Glutamatergic neuron (in vitro differentiated cells): ENCODE measurements around the gene KANK3. TPM values are rescaled to one million over a fixed set of nuclear protein-coding genes. Genes with fewer than 3 reads are reported as not detected.
"Not testable (repeated sequence)": the region's sequence is repeated elsewhere in the genome, so short reads cannot be mapped to it uniquely, and the experiment has no call there.

Source experiments
- DNase-seq: peaks from one replicate; pipeline ENCODE4 v3.0.0; 2022
- H3K27ac Mint-ChIP-seq: one replicate; pipeline ENCODE4 v1.8.0; 2020; ENCODE audit warnings: mild to moderate bottlenecking, mixed read lengths, inconsistent platforms; ENCODE audit not compliant: unreplicated experiment
- H3K27me3 Mint-ChIP-seq: one replicate; pipeline ENCODE4 v1.8.0; 2020; ENCODE audit warnings: mild to moderate bottlenecking, moderate library complexity, mixed read lengths, inconsistent platforms; ENCODE audit not compliant: unreplicated experiment
- H3K36me3 Mint-ChIP-seq: one replicate; pipeline ENCODE4 v1.8.0; 2020; ENCODE audit warnings: mild to moderate bottlenecking, mixed read lengths, inconsistent platforms; ENCODE audit not compliant: unreplicated experiment
- H3K4me1 Mint-ChIP-seq: one replicate; pipeline ENCODE4 v1.8.0; 2020; ENCODE audit warnings: mild to moderate bottlenecking, low read depth, mixed read lengths, inconsistent platforms; ENCODE audit not compliant: unreplicated experiment
- H3K4me3 Mint-ChIP-seq: one replicate; pipeline ENCODE4 v1.8.0; 2020; ENCODE audit warnings: mild to moderate bottlenecking, mixed read lengths, inconsistent platforms; ENCODE audit not compliant: unreplicated experiment
- H3K9me3 Mint-ChIP-seq: one replicate; pipeline ENCODE4 v1.8.0; 2020; ENCODE audit warnings: mild to moderate bottlenecking, moderate library complexity, mixed read lengths, inconsistent platforms; ENCODE audit not compliant: unreplicated experiment
- CTCF ChIP-seq: fragments of 200-600 bp; sonication (generic); IDR thresholded peaks from one replicate; pipeline ENCODE4 v1.5.0; 2021; ENCODE audit not compliant: partially characterized antibody, unreplicated experiment
- total RNA-seq: library from RNA; stranded (reverse); fragmentation: NEBNext Ultra II Directional; extraction: Animal tissue kit (Norgen Biotek cat#: 25700); gene quantifications from one replicate; pipeline ENCODE4 v1.2.1, GENCODE V29; 2021; ENCODE audit not compliant: unreplicated experiment

KANK3 gene
- total RNA-seq, 1 donor from 2014 or later: 8.9 TPM

GRCh38 chr19:8316351-8317125 lies 26.5 kb downstream of the KANK3 start:
- DNase-seq: no peak
- no peak for TF ChIP-seq CTCF
- peaks cover 2% of the 10 kb centered on the region for H3K9me3 Mint-ChIP-seq
- H3K36me3 Mint-ChIP-seq: no peaks in the 10 kb centered on the region
- H3K27me3 Mint-ChIP-seq: peaks cover 4% of the 10 kb centered on the region
- H3K4me3 Mint-ChIP-seq: no peak overlapping the region
- peaks cover 5% of the 10 kb centered on the region for H3K4me1 Mint-ChIP-seq
- peak overlapping the region; percentile 48 for H3K27ac Mint-ChIP-seq

- not testable (repeated sequence) for H3K27me3 Mint-ChIP-seq, H3K4me1 Mint-ChIP-seq, DNase-seq, H3K36me3 Mint-ChIP-seq, H3K9me3 Mint-ChIP-seq, H3K27ac Mint-ChIP-seq, H3K4me3 Mint-ChIP-seq
These were observed 28.0 kb downstream of the KANK3 start for GRCh38 chr19:8314981-8315640.

GRCh38 chr19:8311461-8312260 lies 31.4 kb downstream of the KANK3 start:
- Mint-ChIP-seq H3K4me3 (no peak overlapping the region), H3K27ac (no peak overlapping the region), H3K36me3 (no peaks in the 10 kb centered on the region), H3K9me3 (peaks cover 3% of the 10 kb centered on the region), H3K27me3 (peaks cover 8% of the 10 kb centered on the region), H3K4me1 (peaks cover 12% of the 10 kb centered on the region)
- DNase-seq: no peak
- TF ChIP-seq CTCF: no peak

DNA sequence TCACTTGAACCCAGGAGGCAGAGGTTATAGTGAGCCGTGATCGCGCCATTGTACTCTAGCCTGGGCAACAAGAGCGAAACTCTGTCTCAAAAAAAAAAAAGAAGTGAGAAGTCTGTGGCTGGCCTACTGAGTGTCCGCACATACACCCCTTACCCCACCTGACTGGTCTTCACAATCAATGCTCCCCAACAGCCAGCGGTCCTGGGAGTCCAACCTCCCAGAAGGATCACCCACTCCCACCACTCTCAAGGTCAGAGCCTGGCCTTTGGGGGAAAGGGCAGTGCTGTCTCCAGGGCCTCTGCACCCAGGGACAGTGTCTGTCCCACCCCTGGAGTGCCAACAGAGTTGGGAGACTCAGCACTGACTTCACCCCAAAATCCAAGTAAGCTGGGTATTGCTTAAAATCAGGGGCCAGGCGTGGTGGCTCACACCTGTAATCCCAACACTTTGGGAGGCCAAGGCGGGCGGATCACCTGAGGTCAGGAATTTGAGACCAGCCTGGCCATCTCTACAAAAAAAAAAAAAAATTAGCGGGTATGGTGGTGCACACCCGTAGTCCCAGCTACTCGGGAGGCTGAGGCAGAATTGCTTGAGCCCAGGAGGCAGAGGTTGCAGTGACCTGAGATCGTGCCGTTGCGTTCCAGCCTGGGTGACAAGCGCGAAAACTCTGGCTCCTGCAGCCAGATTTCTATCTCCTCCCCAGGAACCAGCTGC lies 32.6 kb downstream of the KANK3 start:
- H3K27me3 Mint-ChIP-seq: peaks cover 8% of the 10 kb centered on the region
- peaks cover 9% of the 10 kb centered on the region for H3K4me1 Mint-ChIP-seq

More for the DNA sequence above, 32.6 kb downstream of the KANK3 start:
- H3K36me3 Mint-ChIP-seq: no peaks in the 10 kb centered on the region
- H3K27ac Mint-ChIP-seq: no peak overlapping the region
- no peak for DNase-seq
- no peak overlapping the region for H3K4me3 Mint-ChIP-seq
- peaks cover 3% of the 10 kb centered on the region for H3K9me3 Mint-ChIP-seq
- TF ChIP-seq CTCF: no peak
